Skeletal muscle satellite cell (primary cell): ENCODE results near the gene DNM1.
"Not testable (repeated sequence)": the region's sequence is repeated elsewhere in the genome, so short reads cannot be mapped to it uniquely, and the experiment has no call there.

Experiments
- H3K27me3 ChIP-seq: 2 replicates; pipeline ENCODE4 v1.7.0; 2013; ENCODE audit warnings: low read length; ENCODE audit not compliant: control insufficient read depth, insufficient read depth
- H3K36me3 ChIP-seq: 2 replicates; pipeline ENCODE4 v1.7.0; 2013; ENCODE audit warnings: mild to moderate bottlenecking, control low read depth, low read length; ENCODE audit not compliant: insufficient read depth
- H3K4me1 ChIP-seq: 2 replicates; pipeline ENCODE4 v1.7.0; 2013; ENCODE audit warnings: low read length; ENCODE audit not compliant: control insufficient read depth, insufficient read depth
- H3K4me2 ChIP-seq: 2 replicates; pipeline ENCODE4 v1.7.0; 2013; ENCODE audit warnings: mild to moderate bottlenecking, low read length
- H3K4me3 ChIP-seq: 2 replicates; pipeline ENCODE4 v1.7.0; 2013; ENCODE audit warnings: low read length
- H3K9ac ChIP-seq: 2 replicates; pipeline ENCODE4 v1.7.0; 2013; ENCODE audit warnings: mild to moderate bottlenecking, low read depth, low read length, moderate library complexity
- H3K9me3 ChIP-seq: replicated peaks from 2 replicates; pipeline ENCODE4 v1.7.0; 2013; ENCODE audit warnings: mild to moderate bottlenecking, control low read depth, low read length

DNM1 gene

GRCh38 chr9:128279088-128280073 is 76.2 kb downstream of the DNM1 start:
- H3K4me3 ChIP-seq, H3K9ac ChIP-seq, H3K4me2 ChIP-seq, H3K27me3 ChIP-seq, H3K36me3 ChIP-seq, H3K9me3 ChIP-seq: not testable (repeated sequence)
- peaks cover 12% of the 10 kb centered on the region for H3K4me1 ChIP-seq

DNA sequence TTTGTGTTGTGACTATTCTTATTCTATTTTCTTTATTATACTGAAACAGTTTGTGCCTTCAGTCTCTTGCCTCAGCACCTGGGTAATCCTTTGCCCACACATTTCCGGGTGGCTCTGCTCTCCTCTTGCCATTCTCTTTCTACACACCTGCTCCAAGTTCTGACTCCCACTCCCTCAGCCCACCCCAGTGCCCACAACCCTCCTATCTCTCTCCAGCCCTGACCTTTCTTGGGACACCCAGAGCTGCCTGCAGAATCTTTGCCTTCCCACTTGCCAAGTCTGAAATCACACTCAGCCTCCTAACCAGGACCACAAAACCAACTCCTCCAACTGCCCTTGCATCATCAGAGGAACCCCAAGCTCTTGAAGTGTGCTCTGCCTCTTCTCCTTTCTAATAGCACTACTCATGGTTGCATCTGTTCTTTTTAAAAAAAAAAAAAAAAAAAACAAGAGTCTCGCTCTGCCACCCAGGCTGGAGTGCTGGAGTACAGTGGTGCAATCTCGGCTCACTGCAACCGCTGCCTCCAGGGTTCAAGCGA is 77.0 kb downstream of the DNM1 start:
- H3K4me3 ChIP-seq, result no peak overlapping the region
- no peaks in the 10 kb centered on the region for H3K27me3 ChIP-seq
- no peak overlapping the region for H3K4me2 ChIP-seq
- peaks cover 8% of the 10 kb centered on the region for H3K4me1 ChIP-seq
- H3K9ac ChIP-seq, result no peak overlapping the region
- H3K36me3 ChIP-seq, result no peaks in the 10 kb centered on the region
- H3K9me3 ChIP-seq, result no peaks in the 10 kb centered on the region

GRCh38 chr9:128282500-128282899 is 79.3 kb downstream of the DNM1 start:
- peaks cover 11% of the 10 kb centered on the region for H3K36me3 ChIP-seq
- no peak overlapping the region for H3K9ac ChIP-seq
- H3K27me3 ChIP-seq, result no peaks in the 10 kb centered on the region
- no peak overlapping the region for H3K4me3 ChIP-seq
- H3K9me3 ChIP-seq, result no peaks in the 10 kb centered on the region
- no peak overlapping the region for H3K4me2 ChIP-seq
- H3K4me1 ChIP-seq, result peaks cover under 1% of the 10 kb centered on the region

DNA sequence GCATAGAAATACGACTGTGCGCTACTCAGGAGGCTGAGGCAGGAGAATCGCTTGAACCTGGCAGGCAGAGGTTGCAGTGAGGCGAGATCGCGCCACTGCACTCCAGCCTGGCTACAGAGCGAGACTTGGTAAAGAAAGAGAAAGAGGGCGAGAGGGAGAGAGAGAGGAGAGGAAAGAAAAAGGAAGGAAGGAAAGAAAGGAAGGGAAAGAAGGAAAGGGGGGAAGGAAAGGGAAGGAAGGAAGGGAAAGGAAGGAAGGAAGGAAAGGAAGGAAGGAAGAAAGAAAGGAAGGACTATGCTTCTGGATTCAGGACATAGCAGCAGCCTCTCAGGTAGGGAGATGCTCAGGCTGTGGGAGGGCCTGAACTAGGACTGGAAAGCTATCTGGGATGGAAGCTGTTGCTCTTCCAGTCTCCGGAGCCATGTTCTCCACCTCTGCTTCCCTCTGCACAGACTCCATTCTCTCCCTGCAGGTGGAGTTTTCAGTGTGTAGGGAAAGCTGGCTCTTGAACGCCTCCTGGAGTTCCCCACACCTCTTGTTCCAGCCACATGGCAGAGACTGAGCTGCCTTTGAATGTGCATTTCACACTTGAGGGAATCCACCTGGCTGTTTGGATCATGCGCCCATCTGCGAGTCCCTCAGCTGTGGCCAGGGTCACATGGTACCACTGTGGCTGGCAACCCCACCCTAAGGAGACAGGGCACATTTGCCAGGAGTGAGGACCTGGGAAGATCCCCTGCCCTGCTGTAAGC is 82.0 kb downstream of the DNM1 start:
- Histone ChIP-seq H3K27me3 (no peaks in the 10 kb centered on the region), H3K36me3 (peaks cover 18% of the 10 kb centered on the region), H3K4me2 (no peak overlapping the region), H3K9ac (no peak overlapping the region), H3K4me1 (no peaks in the 10 kb centered on the region), H3K9me3 (no peaks in the 10 kb centered on the region), H3K4me3 (no peak overlapping the region)

GRCh38 chr9:128286440-128286839 is 83.3 kb downstream of the DNM1 start:
- Histone ChIP-seq H3K4me2 (no peak overlapping the region), H3K27me3 (no peaks in the 10 kb centered on the region), H3K4me1 (no peaks in the 10 kb centered on the region), H3K9me3 (no peaks in the 10 kb centered on the region), H3K9ac (no peak overlapping the region), H3K36me3 (peaks cover 18% of the 10 kb centered on the region), H3K4me3 (no peak overlapping the region)

- peaks cover 18% of the 10 kb centered on the region for H3K36me3 ChIP-seq
These were observed 85.3 kb downstream of the DNM1 start for GRCh38 chr9:128288273-128289004.

GRCh38 chr9:128292009-128292408 is 88.8 kb downstream of the DNM1 start:
- Histone ChIP-seq H3K4me2 (no peak overlapping the region), H3K27me3 (no peaks in the 10 kb centered on the region), H3K4me1 (peaks cover 14% of the 10 kb centered on the region), H3K4me3 (no peak overlapping the region), H3K36me3 (peaks cover 7% of the 10 kb centered on the region), H3K9me3 (no peaks in the 10 kb centered on the region), H3K9ac (no peak overlapping the region)

More at GRCh38 chr9:128288273-128289004, 85.3 kb downstream of the DNM1 start:
- H3K4me1 ChIP-seq, result no peaks in the 10 kb centered on the region
- H3K4me2 ChIP-seq, result no peak overlapping the region
- no peak overlapping the region for H3K9ac ChIP-seq
- no peaks in the 10 kb centered on the region for H3K9me3 ChIP-seq
- no peak overlapping the region for H3K4me3 ChIP-seq
- H3K27me3 ChIP-seq, result no peaks in the 10 kb centered on the region

DNA sequence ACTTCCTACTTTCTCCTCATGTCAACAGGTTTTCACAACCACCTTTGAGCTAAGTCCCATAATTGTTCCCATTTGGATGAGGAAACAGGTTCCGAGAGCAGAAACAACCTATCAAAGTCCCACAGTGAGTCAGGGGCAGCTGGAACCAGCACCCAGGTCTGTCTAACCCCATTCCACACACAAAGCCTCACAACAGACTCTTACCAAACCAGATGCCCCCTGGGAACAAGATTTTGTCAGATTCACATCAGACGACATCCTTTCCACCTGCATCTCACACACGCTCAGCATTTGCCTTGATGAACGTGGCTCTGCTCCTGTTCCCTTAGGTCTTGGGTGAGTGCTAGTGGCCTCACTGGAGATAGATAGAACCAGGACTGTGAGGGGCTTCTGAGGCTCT is 89.9 kb downstream of the DNM1 start:
- Histone ChIP-seq H3K4me2 (no peak overlapping the region), H3K4me3 (no peak overlapping the region), H3K36me3 (peaks cover 7% of the 10 kb centered on the region)

GRCh38 chr9:128294142-128294541 is 91.0 kb downstream of the DNM1 start:
- H3K9ac ChIP-seq, result no peak overlapping the region
- H3K4me1 ChIP-seq, result peaks cover 14% of the 10 kb centered on the region

More for the DNA sequence above, 89.9 kb downstream of the DNM1 start:
- Histone ChIP-seq H3K4me1 (peaks cover 14% of the 10 kb centered on the region), H3K27me3 (no peaks in the 10 kb centered on the region), H3K9ac (no peak overlapping the region), H3K9me3 (no peaks in the 10 kb centered on the region)

DNA sequence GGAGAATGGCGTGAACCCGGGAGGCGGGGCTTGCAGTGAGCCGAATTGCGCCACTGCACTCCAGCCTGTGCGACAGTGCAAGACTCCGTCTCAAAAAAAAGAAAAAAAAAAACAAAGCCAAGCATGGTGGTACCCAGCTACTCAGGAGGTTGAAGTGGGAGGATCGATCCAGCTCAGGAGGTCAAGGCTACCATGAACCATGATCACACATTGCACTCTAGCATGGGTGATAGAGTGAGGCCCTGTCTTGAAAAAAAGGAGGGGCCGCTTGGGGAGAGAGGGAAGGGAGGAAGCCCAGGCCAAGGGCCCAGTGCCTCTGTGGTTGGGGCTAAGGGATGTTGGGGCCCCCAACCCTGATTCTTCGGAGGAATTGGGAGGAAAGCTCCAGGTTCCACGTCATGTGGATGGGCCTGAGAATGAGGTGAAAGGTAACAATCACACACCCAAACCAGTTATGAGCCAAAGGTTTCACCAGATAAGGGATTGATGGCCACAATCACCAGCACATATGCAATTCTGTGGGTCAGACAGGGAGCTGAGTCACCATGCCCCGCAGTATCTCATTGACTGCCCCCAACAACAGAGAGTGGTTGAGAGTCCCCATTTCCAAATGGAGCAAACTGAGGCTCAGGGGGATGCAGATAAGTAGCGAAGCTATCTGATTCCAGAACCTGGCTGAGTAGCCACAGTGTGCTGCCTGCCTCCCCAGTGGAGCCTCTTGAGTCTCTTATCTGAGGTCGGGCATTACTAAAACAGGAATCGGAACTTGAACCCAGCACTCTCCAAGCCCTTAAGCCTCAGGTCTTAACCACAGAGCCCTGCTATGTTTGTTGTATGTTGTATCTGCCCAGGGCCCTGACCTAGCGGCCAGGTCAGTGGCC is 93.4 kb downstream of the DNM1 start:
- Histone ChIP-seq H3K36me3 (no peaks in the 10 kb centered on the region), H3K4me1 (peaks cover 14% of the 10 kb centered on the region), H3K9ac (no peak overlapping the region), H3K4me2 (no peak overlapping the region), H3K4me3 (no peak overlapping the region), H3K27me3 (no peaks in the 10 kb centered on the region), H3K9me3 (no peaks in the 10 kb centered on the region)

More at GRCh38 chr9:128294142-128294541, 91.0 kb downstream of the DNM1 start:
- H3K27me3 ChIP-seq, result no peaks in the 10 kb centered on the region
- no peaks in the 10 kb centered on the region for H3K9me3 ChIP-seq
- no peaks in the 10 kb centered on the region for H3K36me3 ChIP-seq
- no peak overlapping the region for H3K4me3 ChIP-seq
- no peak overlapping the region for H3K4me2 ChIP-seq
